GM18508 (cell line): ENCODE data around the gene EXOSC6.
"Not testable (repeated sequence)": the region's sequence is repeated elsewhere in the genome, so short reads cannot be mapped to it uniquely, and the experiment has no call there.

Source experiments
- ATAC-seq: cut with Tn5 transposase; IDR thresholded peaks from one replicate; pipeline ENCODE4 v1.9.1; 2021; ENCODE audit warnings: moderate number of reproducible peaks; ENCODE audit not compliant: insufficient read depth, unreplicated experiment

EXOSC6 gene

GRCh38 chr16:70251629-70252354 is at the start of gene EXOSC6:
Gene EXOSC6 (minus strand): TSS chr16:70251940. CDS start chr16:70251900, 40 bp downstream.
- ATAC-seq: no peak

GRCh38 chr16:70301121-70301520 is 49.4 kb upstream of the EXOSC6 start:
- ATAC-seq: no peak

- ATAC-seq: no peak
These were observed 47.5 kb upstream of the EXOSC6 start, which contains the start of gene DDX19B for GRCh38 chr16:70298988-70299938. Gene DDX19B (plus strand): TSS chr16:70299186. CDS start chr16:70299298, 112 bp downstream.

- ATAC-seq: no peak
These were observed 43.9 kb upstream of the EXOSC6 start for GRCh38 chr16:70295634-70296033.

- ATAC-seq: no peak
These were observed 42.8 kb upstream of the EXOSC6 start for GRCh38 chr16:70294385-70295025.

GRCh38 chr16:70292148-70292547 is 40.4 kb upstream of the EXOSC6 start:
- ATAC-seq: not testable (repeated sequence)

DNA sequence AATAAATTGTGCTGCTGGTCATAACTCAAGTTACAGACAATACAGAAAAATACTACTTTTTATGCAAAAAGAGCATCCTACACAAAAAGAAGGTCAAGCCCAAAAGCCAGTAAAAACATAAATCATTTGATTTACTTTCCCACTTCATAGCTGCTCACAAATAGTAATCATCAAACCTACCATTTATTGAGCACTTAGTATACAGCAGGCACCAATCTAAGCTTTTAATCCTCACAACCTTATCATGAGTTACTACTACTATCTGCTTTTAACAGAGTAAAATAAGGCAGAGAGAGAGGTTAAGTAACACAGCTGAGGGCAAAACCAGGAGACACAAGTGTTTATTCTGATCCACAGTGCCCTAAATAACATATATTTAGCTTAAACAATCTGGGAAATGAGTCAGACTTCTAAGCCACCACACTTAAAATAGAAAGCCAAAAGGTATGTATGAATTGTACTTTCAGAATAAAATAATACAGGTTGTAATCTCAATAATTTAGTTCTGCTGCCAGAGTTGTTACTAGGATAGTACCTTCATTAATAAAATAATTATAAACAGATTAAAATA is 39.3 kb upstream of the EXOSC6 start:
- no peak for ATAC-seq

- ATAC-seq: peak; percentile 89
These were observed 37.7 kb upstream of the EXOSC6 start, which contains the start of gene AARS1 for GRCh38 chr16:70289229-70290094. Gene AARS1 (minus strand): TSS chr16:70289506. CDS start chr16:70282763, 6,743 bp downstream.

DNA sequence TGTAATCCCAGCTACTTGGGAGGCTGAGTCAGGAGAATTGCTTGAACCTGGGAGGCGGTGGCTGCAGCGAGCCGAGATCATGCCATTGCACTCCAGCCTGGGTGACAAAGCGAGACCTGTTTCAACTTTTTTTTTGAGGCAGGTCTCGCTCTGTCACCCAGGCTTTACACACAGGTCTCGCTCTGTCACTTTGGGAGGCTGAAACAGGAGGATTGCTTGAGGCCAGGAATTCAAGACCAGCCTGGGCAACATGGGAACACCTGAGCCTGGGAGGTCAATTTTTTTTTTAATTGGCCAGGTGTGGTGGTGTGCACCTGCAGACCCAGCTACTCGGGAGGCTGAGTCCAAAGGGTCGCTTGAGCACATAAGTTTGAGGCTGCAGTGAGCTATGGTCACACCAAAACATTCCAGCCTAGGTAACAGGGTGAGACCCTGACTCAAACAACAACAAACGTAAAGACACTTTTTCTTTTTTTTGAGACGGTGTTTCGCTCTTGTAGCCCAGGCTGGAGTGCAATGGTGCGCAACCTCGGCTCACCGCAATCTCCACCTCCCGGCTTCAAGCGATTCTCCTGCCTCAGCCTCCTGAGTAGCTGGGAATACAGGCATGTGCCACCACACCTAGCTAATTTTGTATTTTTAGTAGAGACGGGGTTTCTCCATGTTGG is 35.7 kb upstream of the EXOSC6 start:
- not testable (repeated sequence) for ATAC-seq

GRCh38 chr16:70276392-70276791 is 24.7 kb upstream of the EXOSC6 start:
- ATAC-seq: no peak

- no peak for ATAC-seq
These were observed 20.0 kb upstream of the EXOSC6 start for GRCh38 chr16:70271696-70272095.

GRCh38 chr16:70270176-70270575 is 18.4 kb upstream of the EXOSC6 start:
- ATAC-seq: no peak

GRCh38 chr16:70269471-70269870 is 17.7 kb upstream of the EXOSC6 start:
- no peak for ATAC-seq

GRCh38 chr16:70267922-70268321 is 16.2 kb upstream of the EXOSC6 start:
- ATAC-seq: not testable (repeated sequence)

- no peak for ATAC-seq
These were observed 15.8 kb upstream of the EXOSC6 start for GRCh38 chr16:70267516-70267915.

GRCh38 chr16:70259903-70260302 is 8.2 kb upstream of the EXOSC6 start:
- ATAC-seq: not testable (repeated sequence)

- no peak for ATAC-seq
These were observed 7.2 kb upstream of the EXOSC6 start for GRCh38 chr16:70258946-70259345.

DNA sequence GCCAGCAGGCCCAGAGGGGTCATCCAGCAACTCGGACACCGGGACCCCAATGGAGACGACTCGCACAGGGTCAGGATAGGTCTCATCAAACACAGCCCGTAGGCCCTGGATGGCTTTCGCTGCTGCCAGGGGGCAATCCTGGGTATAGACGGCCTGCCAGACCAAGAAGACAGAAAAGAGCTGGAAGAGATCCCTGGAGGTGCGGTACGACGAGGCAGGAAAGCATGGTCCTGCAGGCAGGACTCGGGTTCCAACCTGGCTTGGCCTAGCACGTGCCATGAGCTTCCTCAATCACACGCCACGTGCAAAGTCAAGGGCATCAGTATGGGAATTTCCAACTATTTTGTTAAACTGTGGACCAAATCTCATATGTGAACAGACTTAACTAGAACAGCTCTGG is 6.3 kb upstream of the EXOSC6 start:
- no peak for ATAC-seq

DNA sequence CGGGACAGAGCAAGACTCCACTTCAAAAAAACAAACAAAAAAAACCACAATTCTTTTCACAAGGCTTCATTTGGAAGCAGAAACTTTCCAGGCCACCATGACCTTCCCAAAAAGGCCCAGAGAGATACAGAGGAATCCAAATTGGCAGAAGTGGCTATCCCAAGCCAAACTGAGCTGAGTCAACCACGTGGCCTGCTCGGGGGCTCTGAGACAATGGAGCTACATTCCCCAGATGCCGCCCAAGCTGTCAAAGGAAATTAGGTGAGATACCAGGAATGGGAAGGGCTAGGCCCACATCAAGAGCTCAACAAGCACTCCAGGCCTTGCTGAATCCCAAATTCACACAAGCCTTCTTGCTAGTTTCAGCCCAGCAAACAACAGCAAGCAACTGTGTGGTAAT is 5.7 kb upstream of the EXOSC6 start:
- no peak for ATAC-seq
